Astrocyte (in vitro differentiated cells and primary cell): ENCODE results near the gene CEACAM3. TPM values are rescaled to one million over a fixed set of nuclear protein-coding genes. Genes with fewer than 3 reads are reported as not detected.
"Not testable (repeated sequence)": the region's sequence is repeated elsewhere in the genome, so short reads cannot be mapped to it uniquely, and the experiment has no call there.

Experiments
- DNase-seq: peaks from one replicate; pipeline ENCODE4 v3.0.0-alpha.2; 2010; ENCODE audit warnings: low read depth
- FAIRE-seq: peaks from 2 replicates; lab custom pipeline; 2011; peaks lifted over from hg19 to GRCh38; lab: Jason Lieb, UNC
- H2AFZ ChIP-seq: 2 replicates; pipeline ENCODE4 v1.6.0; 2012; ENCODE audit warnings: low read depth, low read length, inconsistent platforms
- H3K27ac ChIP-seq: 2 replicates; pipeline ENCODE4 v1.5.1; 2011; ENCODE audit warnings: low read depth, low read length, inconsistent platforms
- H3K27me3 ChIP-seq: 2 replicates; pipeline ENCODE4 v1.6.0; 2011; ENCODE audit warnings: low read length, inconsistent platforms; ENCODE audit not compliant: insufficient read depth
- H3K36me3 ChIP-seq: 2 replicates; pipeline ENCODE4 v1.5.1; 2011; ENCODE audit warnings: low read length, inconsistent platforms; ENCODE audit not compliant: insufficient read depth
- H3K4me1 ChIP-seq: 2 replicates; pipeline ENCODE4 v1.5.1; 2011; ENCODE audit warnings: low read length, inconsistent platforms; ENCODE audit not compliant: insufficient read depth
- H3K4me2 ChIP-seq: 2 replicates; pipeline ENCODE4 v1.6.0; 2012; ENCODE audit warnings: low read length, inconsistent platforms
- H3K4me3 ChIP-seq: 2 replicates; pipeline ENCODE4 v1.5.1; 2011; ENCODE audit warnings: low read depth, mild to moderate bottlenecking, low read length, inconsistent platforms; ENCODE audit not compliant: insufficient read depth
- H3K79me2 ChIP-seq: 2 replicates; pipeline ENCODE4 v1.6.0; 2012; ENCODE audit warnings: mild to moderate bottlenecking, low read length, inconsistent platforms; ENCODE audit not compliant: insufficient read depth
- H3K9ac ChIP-seq: 2 replicates; pipeline ENCODE4 v1.6.0; 2012; ENCODE audit warnings: mild to moderate bottlenecking, low read length, inconsistent platforms
- H3K9me3 ChIP-seq: 2 replicates; pipeline ENCODE4 v1.5.1; 2012; ENCODE audit warnings: low read depth, mild to moderate bottlenecking, low read length, inconsistent platforms; ENCODE audit not compliant: insufficient read depth
- H4K20me1 ChIP-seq: 2 replicates; pipeline ENCODE4 v1.6.0; 2012; ENCODE audit warnings: low read length, inconsistent platforms; ENCODE audit not compliant: insufficient read depth
- H3K27ac Mint-ChIP-seq: one replicate; pipeline ENCODE4 v1.8.0; 2021; ENCODE audit warnings: mild to moderate bottlenecking, mixed read lengths; ENCODE audit not compliant: unreplicated experiment
- H3K27me3 Mint-ChIP-seq: one replicate; pipeline ENCODE4 v1.8.0; 2021; ENCODE audit warnings: low read depth, mixed read lengths; ENCODE audit not compliant: unreplicated experiment
- H3K36me3 Mint-ChIP-seq: one replicate; pipeline ENCODE4 v1.8.0; 2021; ENCODE audit warnings: low read depth, mixed read lengths; ENCODE audit not compliant: unreplicated experiment
- H3K4me1 Mint-ChIP-seq: one replicate; pipeline ENCODE4 v1.8.0; 2021; ENCODE audit warnings: low read depth, mixed read lengths; ENCODE audit not compliant: unreplicated experiment
- H3K4me3 Mint-ChIP-seq: one replicate; pipeline ENCODE4 v1.8.0; 2021; ENCODE audit warnings: mild to moderate bottlenecking, moderate library complexity, mixed read lengths; ENCODE audit not compliant: unreplicated experiment
- H3K9me3 Mint-ChIP-seq: one replicate; pipeline ENCODE4 v1.8.0; 2021; ENCODE audit warnings: mild to moderate bottlenecking, mixed read lengths; ENCODE audit not compliant: unreplicated experiment
- CTCF ChIP-seq: IDR thresholded peaks from 2 replicates; pipeline ENCODE4 v1.5.1; 2011; ENCODE audit warnings: low read depth, mild to moderate bottlenecking, inconsistent platforms, low read length, moderate library complexity; ENCODE audit not compliant: insufficient read depth
- EZH2 ChIP-seq: IDR thresholded peaks from 2 replicates; pipeline ENCODE4 v1.6.1; 2012; ENCODE audit warnings: mild to moderate bottlenecking, low read length, inconsistent platforms; ENCODE audit not compliant: insufficient read depth
- total RNA-seq: library from RNA; stranded (reverse); gene quantifications from 2 replicates; pipeline ENCODE4 v1.2.1, GENCODE V29; 2021

Gene CEACAM3
- total RNA-seq, 1 donor from 2014 or later = not detected

- FAIRE-seq = no peak
These were observed 11.6 kb upstream of the CEACAM3 start for GRCh38 chr19:41784743-41785142.

GRCh38 chr19:41785653-41786052, 10.7 kb upstream of the CEACAM3 start:
- peaks cover 58% of the 10 kb centered on the region for H3K27me3 Mint-ChIP-seq
- Histone ChIP-seq H3K79me2 (no peaks in the 10 kb centered on the region), H3K9me3 (no peaks in the 10 kb centered on the region), H4K20me1 (no peaks in the 10 kb centered on the region), H2AFZ (no peak overlapping the region), H3K9ac (no peak overlapping the region), H3K36me3 (no peaks in the 10 kb centered on the region), H3K4me1 (no peaks in the 10 kb centered on the region), H3K4me3 (no peak overlapping the region), H3K27me3 (peaks cover 4% of the 10 kb centered on the region), H3K27ac (no peak overlapping the region), H3K4me2 (no peak overlapping the region)
- H3K4me1 Mint-ChIP-seq = no peaks in the 10 kb centered on the region
- no peaks in the 10 kb centered on the region for H3K9me3 Mint-ChIP-seq
- DNase-seq (peak; percentile 48), FAIRE-seq (peak; percentile 75)
- TF ChIP-seq CTCF (peak; percentile 74), EZH2 (no peak)
- no peaks in the 10 kb centered on the region for H3K36me3 Mint-ChIP-seq
- no peak overlapping the region for H3K27ac Mint-ChIP-seq
- H3K4me3 Mint-ChIP-seq = no peak overlapping the region

More at GRCh38 chr19:41784743-41785142, 11.6 kb upstream of the CEACAM3 start:
- no peak overlapping the region for H3K9ac ChIP-seq
- H4K20me1 ChIP-seq = no peaks in the 10 kb centered on the region
- H3K9me3 Mint-ChIP-seq = no peaks in the 10 kb centered on the region
- H3K4me1 ChIP-seq = no peaks in the 10 kb centered on the region
- no peak overlapping the region for H2AFZ ChIP-seq
- no peak overlapping the region for H3K4me2 ChIP-seq
- no peak overlapping the region for H3K27ac Mint-ChIP-seq
- no peak overlapping the region for H3K4me3 Mint-ChIP-seq
- no peaks in the 10 kb centered on the region for H3K79me2 ChIP-seq
- DNase-seq = no peak
- H3K4me1 Mint-ChIP-seq = no peaks in the 10 kb centered on the region
- no peak overlapping the region for H3K27ac ChIP-seq
- TF ChIP-seq EZH2 (no peak), CTCF (no peak)
- H3K4me3 ChIP-seq = no peak overlapping the region
- H3K9me3 ChIP-seq = no peaks in the 10 kb centered on the region
- H3K27me3 Mint-ChIP-seq = peaks cover 60% of the 10 kb centered on the region
- no peaks in the 10 kb centered on the region for H3K36me3 ChIP-seq
- no peaks in the 10 kb centered on the region for H3K36me3 Mint-ChIP-seq
- H3K27me3 ChIP-seq = peaks cover 4% of the 10 kb centered on the region

GRCh38 chr19:41787055-41787454, 9.3 kb upstream of the CEACAM3 start:
- H3K9ac ChIP-seq = no peak overlapping the region
- Mint-ChIP-seq H3K27ac (peak overlapping the region; percentile 34), H3K4me3 (no peak overlapping the region), H3K4me1 (peaks cover 1% of the 10 kb centered on the region), H3K27me3 (peaks cover 60% of the 10 kb centered on the region), H3K36me3 (peaks cover under 1% of the 10 kb centered on the region), H3K9me3 (no peaks in the 10 kb centered on the region)
- no peak for TF ChIP-seq CTCF
- TF ChIP-seq EZH2 = no peak
- H3K4me3 ChIP-seq = no peak overlapping the region
- no peaks in the 10 kb centered on the region for H4K20me1 ChIP-seq
- no peaks in the 10 kb centered on the region for H3K9me3 ChIP-seq
- no peaks in the 10 kb centered on the region for H3K79me2 ChIP-seq
- no peak overlapping the region for H2AFZ ChIP-seq
- FAIRE-seq = no peak
- no peaks in the 10 kb centered on the region for H3K36me3 ChIP-seq
- H3K4me1 ChIP-seq = no peaks in the 10 kb centered on the region
- peaks cover 4% of the 10 kb centered on the region for H3K27me3 ChIP-seq
- H3K27ac ChIP-seq = no peak overlapping the region
- no peak for DNase-seq
- no peak overlapping the region for H3K4me2 ChIP-seq

GRCh38 chr19:41788518-41788917, 7.9 kb upstream of the CEACAM3 start:
- not testable (repeated sequence) for H2AFZ ChIP-seq, H3K9ac ChIP-seq, FAIRE-seq, H3K9me3 Mint-ChIP-seq, H3K27ac Mint-ChIP-seq, H3K4me2 ChIP-seq, H3K4me1 ChIP-seq, H3K36me3 ChIP-seq, H3K27ac ChIP-seq, H3K4me3 Mint-ChIP-seq, H3K27me3 ChIP-seq, DNase-seq, H3K4me3 ChIP-seq, H4K20me1 ChIP-seq, H3K79me2 ChIP-seq, H3K36me3 Mint-ChIP-seq, H3K9me3 ChIP-seq
- peaks cover 10% of the 10 kb centered on the region for H3K4me1 Mint-ChIP-seq
- H3K27me3 Mint-ChIP-seq = peaks cover 62% of the 10 kb centered on the region
